ENCODE measurements around the gene SRC.
A peak's percentile ranks its signal among the peaks of the same experiment; 100 is the strongest.

Gene SRC

DNA sequence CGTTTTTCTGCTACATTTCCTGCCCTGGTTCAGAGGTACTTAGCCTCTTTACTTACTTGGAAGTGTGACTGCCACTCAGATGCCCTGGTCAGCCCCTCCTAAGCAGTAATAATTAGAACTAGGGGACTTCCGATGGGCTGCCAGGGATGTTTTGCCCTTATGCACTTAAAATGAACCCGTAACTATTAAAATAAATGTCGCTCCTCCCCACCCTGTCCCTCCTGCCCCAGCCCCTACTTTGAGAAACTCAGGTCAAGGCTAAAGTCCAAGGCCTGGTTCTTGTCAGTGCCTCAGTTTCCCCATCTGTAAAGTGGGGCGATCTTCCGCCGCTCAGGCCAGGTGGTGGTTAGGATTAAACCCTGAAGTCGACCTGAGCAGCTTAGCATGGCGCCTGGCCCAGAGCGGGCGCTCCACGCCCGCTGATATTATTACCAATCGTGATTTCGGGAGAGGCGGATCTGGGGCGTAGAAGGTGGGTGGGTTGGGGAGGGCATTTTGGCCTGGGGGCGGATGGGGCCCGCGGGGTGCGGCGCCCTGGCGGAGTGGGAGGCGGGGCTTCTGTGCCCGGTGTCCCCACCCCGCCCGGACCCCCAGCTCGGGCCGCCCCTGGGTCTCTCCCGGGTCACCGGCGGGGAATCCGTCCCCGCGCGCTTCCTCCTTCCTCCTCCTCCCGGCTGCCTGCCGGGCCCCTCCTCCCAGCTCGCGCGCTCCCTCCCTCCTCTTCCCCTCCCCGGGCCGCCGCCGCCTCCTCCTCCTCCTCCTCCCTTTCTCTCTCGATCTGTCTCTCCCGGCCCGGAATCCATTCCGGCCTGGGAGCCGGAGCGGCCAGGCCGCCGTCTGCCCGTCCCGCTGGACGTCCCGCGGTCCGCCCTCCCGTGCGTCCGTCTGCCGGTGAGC is at the start of gene SRC:
Gene SRC, plus strand, starts transcription at position 802 of the 897 bp plus-strand sequence. CDS start 38,014 bp downstream, outside the sequence.
- peak; percentile 45 for DNase-seq

DNA sequence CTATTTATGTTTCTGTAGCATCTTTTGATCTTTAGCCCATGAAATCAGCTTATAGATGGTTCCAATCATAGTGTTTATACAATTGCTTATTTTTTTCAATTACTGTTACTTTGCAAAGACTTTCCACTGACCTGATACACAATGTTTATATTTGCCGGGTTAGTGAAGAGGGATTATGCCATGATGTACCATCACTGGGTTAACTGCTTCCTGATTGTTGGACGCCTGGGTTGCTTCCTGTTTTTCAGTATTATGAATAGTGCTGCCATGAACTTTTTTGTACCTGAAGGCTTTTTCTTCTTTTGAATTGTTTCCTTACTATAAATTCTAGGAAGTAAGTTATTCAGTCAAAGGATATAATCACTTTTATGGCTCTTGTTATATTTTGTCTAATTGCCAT is 49.6 kb upstream of the SRC start:
- DNase-seq, result no peak

DNA sequence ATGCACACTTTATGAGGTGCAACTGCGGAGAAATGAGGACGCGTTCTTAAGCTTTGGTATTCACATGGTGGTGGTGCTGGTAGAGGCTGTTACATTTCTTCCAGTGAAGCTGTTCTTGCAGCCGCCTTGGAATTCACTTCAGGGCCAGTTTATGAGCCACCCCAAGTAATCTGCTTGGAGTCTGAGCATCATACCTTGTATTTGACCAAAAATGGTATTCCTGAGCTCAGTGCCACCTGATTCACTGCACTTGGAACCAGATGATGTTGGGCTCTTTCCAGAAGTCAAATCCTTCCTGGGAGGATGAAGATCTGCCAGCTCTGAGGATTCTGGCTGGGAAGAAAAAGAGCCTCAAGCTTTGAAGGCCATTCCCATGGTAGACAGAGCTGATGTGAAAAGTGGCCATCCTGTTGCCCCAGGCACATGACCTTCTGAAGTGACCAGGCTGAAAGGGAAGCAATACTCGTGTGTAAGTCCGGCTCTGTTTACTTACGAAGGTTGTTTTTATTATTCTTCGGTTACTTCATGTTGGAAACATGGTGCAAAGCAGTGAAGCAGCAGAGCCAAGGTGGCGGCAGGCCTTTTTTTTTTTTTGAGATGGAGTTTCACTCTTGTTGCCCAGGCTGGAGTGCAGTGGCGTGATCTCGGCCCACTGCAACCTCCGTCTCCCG is 48.7 kb upstream of the SRC start:
- DNase-seq, result no peak

DNA sequence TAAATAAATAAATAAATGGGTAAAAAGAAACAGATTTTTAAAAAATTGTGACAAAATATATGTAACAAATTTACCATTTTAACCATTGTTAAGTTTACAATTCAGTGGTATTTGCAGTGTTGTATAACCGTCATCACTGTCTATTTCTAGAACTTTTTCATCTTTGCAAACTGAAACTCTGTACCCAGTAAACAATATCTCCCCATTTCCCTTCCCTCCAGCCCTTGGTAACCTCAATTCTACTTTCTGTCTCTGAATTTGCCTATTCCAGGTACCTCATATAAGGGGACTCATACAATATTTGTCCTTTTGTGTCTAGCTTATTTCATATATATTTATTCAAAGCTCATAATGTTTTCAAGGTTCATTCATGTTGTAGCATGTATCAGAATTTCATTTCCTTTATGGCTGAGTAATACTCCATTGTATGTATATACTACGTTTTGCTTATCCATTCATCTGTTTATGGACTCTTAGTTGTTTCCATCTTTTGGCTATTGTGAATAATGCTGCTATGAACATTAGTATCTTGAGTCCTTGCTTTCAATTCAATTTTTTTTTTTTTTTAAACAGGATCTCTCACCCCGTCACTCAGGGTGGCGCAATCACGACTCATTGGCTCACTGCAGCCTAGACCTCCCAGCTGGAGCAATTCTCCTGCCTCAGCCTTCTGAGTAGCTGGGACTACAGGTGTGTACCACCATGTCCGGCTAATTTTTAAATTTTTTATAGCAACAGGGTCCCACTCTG is 47.6 kb upstream of the SRC start:
- no peak for DNase-seq

DNA sequence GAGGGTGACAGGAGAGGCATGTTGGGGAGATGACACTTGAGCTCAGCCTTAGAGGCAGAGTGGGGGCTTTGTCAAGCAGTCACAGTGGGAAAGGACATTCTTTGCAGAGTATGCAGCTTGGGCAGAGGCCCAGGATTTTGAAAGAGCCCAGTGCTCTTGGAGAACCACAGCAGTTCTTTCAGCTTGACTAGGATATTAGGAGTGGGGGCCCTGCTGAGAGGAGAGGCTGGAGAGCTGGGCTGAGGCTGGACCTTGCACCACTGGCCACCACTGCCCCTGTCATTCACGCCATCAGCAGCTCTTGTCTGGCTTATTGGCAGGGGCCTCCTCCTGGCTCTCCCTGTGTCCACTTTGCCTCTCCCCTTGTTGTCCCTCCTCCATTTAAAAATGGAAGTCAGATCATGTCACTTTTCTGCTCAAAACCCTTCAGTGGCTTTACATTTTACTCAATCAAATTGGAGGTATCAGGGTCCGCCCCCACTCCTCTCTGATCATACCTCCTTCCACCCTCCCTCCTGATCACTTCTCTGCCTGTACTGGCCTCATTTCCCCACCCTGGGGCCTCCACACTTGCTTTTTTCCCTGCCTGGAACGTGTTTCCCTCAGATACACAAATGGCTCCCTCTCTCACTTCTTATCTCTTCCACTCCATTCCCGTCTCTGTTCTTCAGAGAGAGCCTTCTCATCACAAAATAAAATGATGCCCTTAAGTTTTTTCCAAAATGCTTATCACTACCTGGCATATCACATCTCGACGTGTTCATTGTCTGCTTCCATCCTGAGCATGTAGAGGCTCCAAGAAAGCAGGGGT is 46.0 kb upstream of the SRC start:
- no peak for DNase-seq

DNA sequence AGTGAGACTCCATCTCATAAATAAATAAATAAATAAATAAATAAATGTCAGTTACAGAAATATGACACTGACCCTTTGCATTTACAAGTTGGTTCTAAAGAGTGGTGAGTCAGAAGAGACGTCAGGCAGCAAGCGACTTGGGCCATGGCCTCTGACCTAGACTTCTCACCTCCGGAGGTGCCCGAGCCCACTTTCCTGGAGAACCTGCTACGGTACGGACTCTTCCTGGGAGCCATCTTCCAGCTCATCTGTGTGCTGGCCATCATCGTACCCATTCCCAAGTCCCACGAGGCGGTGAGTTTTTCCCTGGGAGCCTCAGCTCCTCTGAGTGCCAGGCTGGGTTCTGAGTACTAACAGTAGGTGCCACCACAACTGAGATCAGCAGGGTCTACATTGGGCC is 44.8 kb upstream of the SRC start:
- DNase-seq, result no peak

DNA sequence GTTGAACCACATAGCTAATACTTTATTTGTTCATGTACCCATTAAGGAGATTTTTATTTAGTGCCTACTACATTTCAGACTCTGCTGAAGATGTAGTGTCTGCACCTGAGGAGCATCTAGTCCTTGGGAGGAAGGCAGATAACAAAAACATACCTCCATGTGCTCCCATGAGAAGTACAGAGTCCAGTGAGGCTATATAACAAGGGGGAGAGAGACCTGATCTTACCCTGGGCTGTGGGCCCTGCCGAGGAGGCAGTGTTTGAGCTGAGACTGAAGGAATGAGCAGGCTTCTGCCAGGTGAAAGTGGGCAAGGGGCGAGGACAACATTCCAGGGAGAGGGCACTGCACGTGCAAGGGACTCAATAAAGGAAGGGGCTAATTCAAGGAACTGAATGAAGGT is 44.4 kb upstream of the SRC start:
- DNase-seq, result no peak

DNA sequence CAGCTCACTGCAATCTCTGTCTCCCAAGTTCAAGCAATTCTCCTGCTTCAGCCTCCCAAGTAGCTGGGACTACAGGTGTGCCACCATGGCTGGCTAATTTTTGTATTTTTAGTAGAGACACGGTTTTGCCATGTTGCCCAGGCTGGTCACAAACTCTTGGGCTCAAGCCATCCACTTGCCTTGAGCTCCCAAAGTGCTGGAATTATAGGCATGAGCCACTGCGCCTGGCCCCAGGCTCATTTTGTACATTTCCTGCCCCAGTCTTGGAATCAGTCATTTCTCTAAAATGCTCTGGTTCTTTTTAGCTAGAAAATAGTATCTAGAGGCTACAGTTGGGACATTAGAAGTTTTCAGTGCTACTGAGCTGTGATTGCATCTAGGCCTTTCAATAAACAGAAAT is 43.0 kb upstream of the SRC start:
- DNase-seq, result no peak

DNA sequence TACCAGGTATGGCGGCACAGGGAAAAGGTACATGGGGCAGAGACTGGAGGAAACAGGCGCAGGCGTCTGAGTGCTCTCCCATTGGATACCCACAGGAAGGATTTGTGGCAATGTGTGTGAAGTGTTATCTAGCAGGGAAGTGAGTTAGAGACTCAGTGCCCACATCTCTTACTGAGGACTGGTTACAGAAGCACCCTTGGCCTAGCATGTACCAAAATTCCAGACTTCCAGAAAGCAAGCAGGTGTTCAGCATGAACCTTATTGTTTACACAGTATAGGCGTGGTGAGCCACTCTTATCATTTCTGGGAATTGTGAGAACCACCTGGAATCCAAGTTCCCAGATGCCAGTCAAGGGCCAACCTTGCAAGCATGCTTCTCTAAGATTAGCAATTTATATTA is 42.3 kb upstream of the SRC start:
- peak; percentile 36 for DNase-seq

DNA sequence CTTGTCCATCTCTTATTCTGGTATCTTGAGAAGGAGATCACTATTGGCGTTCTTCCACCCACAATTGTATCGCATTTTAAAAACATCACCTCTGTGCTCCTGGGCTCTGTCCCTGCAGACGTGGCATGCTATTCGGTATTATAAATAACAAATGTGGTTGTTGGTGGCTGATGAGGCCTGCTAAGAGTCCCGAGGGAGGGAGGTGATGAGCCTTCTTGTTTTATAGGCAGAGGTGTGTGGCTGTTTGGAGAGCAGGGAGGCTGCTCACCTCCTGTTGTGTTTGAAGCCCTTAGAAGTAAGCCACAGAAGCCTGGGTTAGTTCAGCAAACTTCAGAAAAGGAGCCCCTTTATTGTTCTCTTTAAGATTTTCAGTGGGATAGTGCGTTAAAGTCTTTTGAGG is 40.9 kb upstream of the SRC start:
- DNase-seq, result no peak

DNA sequence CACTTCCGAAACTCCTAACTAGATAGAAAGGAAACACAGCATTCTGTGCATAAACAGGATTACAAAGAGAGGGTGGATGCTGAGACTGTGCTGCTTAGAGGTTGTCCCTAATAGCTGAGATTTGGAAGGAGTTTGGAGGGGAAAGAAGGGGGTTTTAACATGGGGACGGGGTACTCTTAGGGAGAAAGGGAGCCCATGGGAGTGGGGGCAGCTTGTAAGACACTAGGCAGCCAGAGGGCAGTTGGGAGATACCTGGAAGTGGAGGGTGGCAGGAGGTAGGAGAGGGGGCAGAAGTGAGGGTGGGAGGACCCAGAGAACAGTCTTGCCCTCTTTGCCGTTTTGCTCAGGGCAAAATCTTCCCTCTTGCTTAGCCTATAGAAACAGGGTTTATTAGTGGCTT is 40.1 kb upstream of the SRC start:
- DNase-seq, result no peak

DNA sequence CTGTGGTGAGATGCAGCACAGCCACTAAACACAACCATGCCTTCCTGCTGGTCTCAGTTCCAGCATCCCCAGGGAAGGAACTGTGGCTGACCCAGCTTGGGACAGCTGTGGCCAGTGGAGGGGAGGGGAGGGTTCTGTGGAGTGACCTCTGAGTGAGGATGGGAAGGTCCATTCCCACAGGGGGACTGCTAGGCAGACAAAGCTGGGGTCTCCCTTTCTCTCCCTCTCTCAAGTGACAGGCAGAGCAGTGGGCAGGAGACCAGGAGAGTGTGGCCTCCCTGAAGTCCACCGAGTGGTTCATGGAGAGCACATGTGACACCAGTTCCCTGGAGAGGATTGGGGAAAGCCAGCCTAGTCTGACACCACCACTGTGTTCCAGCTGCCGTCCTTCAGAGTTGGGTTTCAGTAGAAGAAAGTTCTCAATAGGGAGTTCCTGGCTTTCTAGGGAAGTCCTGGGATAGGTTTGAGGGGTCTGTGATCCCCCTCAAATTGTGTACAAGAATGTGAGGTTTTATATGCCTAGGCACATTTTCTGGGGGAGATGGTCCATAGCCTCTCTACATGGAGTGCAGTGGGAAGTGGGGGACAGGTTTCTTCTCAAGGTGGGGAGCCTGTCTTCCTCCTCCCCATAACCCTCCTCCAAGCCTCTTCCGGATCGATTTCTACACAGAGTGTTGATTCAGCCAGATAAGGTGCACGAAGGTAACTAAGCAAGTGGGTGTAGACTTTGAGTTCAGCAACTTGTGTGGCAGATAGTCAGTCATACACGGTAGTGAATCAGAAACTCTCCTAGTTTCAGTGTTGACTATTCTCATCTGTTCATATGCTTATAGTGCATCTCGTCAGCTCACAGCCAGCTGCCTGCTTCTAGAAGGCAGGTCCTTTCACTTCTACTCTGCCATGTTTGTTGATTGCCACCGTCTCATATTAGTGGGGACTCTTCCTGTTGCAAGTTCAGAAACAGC is 37.6 kb upstream of the SRC start:
- DNase-seq, result no peak

DNA sequence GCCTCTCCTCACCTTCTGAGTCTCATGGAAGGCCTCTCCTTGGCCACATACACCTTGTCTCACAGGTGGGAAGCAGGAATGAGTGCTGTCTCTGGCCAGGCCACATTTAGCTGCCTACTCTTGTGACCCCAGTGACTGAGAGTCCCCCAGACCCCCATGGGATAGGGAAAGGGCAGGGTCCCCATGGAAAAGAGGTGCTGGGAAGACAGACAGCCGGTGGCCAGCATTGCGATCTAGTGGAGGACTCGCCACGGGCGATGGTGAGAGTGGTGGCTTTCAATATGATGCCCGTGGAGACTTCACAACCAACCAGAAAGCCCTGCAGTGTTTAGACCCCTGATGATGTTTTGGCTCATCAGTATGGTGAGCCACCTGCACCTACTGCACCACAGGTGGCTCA is 36.6 kb upstream of the SRC start:
- DNase-seq, result no peak

DNA sequence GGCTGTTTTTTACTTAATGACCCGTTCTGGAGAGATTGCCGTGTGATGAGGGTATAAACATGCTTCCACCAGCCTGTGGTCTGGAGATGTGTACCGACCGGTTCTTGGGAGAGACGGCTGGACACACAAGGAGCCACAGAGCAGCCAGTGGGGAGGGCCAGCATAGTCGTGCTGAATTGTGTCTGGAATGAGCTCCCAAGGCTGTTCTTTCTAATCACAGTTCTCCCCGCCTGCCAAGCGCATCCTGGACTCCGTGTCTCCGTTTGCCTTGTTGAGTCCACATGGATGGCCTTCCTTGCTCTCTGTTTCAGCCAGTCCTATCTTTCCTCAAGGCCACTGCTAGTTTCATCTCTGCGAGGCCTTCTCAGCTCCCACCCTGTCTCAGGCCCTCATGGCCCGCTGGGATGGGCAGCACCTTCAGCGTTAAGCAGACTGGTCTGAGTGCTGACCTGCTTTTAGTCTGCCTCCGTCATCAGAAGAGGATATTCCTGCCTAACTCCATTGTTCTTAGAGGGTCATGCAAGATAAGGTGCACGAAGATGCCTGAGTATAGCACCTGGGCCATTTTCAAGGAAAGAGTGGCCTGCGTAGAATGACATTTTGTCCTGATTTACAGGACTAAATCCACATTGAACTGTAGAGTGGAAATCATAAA is 35.9 kb upstream of the SRC start:
- DNase-seq, result no peak

DNA sequence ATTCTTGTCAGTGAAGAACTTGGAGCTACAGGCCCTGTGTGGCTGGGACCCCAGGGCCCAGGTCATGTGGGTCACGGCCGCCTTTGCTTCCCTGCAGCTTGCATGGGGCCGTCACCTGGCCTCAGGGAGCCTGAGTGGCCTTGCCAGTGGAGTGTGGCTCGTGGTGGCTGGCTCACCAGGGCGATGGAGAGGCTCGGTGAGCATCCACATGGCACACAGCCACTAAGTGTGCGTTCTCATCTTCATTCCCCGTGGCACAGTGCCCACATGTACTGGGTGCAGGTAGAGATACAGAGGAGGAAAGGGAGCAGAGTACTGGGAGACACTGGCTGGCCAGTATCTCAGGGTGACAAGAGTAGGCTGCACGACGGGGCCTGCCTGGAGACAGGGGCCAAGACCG is 35.0 kb upstream of the SRC start:
- DNase-seq, result no peak

DNA sequence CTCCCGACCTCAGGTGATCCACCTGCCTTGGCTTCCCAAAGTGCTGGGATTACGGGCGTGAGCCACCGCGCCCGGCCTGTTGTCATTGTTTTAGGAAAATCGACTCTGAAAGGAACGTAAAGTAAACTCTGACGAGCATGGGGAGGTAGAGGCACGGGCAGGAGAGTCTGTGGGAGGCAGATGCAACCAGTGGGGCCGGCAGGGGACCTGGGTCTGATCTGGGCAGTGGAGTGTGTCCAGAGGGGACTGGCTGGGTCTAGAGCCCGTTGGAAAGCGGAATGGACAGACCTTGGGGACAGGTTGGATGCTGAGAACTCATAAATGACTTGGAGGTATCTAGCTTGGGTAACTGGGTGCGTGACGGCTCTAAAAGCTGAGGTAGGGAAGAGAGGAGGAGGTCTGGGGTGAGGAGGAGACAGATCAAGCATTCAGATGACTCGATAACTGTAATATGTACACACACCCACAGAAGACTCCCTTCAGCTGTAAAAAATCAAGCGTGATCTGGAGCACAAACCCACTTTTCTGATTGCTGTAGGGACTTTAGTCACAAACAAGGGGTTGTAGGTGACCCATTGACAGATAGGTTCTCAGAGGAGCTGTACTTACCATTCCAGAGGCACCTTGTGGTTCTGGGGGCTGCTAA is 34.1 kb upstream of the SRC start:
- DNase-seq, result no peak

DNA sequence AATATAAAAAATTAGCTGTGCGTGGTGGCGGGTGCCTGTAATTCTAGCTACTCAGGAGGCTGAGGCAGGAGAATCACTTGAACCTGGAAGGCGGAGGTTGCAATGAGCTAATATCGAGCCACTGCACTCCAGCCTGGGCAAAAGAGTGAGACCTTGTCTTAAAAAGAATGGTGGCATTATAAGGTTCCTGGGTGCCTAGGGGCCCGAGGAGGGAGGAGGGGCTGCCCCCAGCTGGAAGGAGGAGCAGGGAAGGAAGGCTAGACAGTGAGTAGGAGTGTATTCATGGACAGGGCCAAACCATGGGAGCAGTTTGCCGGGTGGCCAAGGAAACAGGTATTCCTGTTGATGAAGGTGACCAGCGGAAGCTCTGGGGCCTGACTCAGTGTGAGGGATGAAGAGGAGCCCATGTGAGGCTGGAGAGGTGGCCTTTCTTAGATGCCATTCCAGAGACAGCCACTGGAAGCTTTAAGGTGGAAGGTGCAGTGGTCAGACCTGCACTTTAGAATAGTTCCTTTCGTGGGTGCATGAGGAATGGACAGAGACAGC is 32.3 kb upstream of the SRC start:
- DNase-seq, result no peak

DNA sequence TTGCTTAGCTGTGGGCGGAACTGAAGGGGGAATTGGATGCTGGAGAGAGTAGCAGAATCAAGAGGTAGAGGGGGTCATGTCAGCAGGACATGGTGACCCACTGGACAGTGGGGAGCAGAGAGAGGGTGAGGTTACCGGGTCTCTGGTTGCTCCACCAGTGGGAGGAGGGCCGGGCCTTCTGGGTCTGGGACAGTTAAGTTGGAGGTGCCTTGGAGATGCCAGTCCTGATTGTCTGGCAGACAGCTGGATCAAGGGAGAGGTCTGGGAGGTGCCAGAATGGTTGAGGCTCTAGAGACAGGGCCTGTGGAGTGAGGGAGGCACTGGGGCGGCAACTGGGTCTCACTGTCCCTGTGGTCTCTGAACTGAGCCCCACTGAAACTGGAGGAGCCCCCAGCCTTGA is 31.8 kb upstream of the SRC start:
- no peak for DNase-seq

DNA sequence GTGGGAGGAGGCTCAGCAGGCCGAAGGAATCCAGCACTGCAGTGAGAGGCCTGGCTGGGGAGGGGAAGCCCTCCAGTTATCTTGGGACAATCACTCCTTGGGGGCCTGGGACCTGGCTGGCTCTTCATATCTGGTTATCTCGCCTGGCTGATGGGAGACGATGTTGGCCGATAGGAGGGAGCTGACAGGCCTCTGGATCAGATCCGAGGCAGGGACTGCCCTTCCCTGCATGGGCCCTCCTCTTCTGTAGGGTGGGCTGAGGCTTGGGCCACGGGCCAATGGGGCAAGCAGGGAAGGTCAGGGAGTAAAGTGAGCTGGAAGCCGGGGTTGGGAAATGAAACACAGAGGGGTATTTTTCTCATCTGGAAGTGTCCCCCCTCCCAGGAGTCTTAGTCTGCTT is 31.3 kb upstream of the SRC start:
- DNase-seq, result no peak

DNA sequence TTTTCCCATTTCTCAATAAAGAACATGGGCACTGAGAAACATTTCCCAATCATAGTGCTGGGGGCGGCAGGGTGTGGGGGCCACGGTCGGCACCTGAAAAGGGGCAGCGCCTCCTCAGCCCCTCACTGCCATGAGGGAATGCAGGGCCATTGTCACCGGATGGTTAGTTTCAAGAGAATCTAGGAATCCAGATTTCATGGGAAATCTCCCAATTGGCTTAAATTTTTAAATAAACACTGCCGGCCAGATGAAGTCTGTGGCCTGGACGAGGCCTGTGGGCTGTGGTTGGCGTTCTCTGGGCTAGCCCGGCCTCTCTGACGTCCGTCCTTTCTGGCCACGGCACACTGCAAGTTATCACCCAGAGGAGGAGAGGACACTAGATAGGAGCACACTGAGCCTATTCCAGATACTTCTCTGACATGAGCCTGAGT is 30.9 kb upstream of the SRC start:
- DNase-seq, result no peak
